ENCODE measurements around the gene CCDC138. TPM values are rescaled to one million over a fixed set of nuclear protein-coding genes. Genes with fewer than 3 reads are reported as not detected.

Gene CCDC138
- total and polyA plus RNA-seq, 8 donors: 3.8 to 22.6 (median 18.8) TPM

GRCh38 chr2:108911401-108911800 lies 124.8 kb downstream of the CCDC138 start:
- H3K27ac ChIP-seq: no peak overlapping the region

GRCh38 chr2:108911807-108912628 lies 125.4 kb downstream of the CCDC138 start:
- no peak overlapping the region for H3K4me3 ChIP-seq
- intact Hi-C loops (cut with DNase I): no loop called here
- no peak for TF ChIP-seq CTCF (IDR thresholded peaks at IDR 0.05)
- no peak for ATAC-seq
- no peaks in the 10 kb centered on the region for H3K4me1 ChIP-seq
- no peak for DNase-seq
- no peak overlapping the region for H3K27ac ChIP-seq
- no peaks in the 10 kb centered on the region for H3K27me3 ChIP-seq
- no peaks in the 10 kb centered on the region for H3K9me3 ChIP-seq
- H3K36me3 ChIP-seq: no peaks in the 10 kb centered on the region

More at GRCh38 chr2:108911401-108911800, 124.8 kb downstream of the CCDC138 start:
- no peak for DNase-seq
- H3K27me3 ChIP-seq: no peaks in the 10 kb centered on the region
- H3K9me3 ChIP-seq: no peaks in the 10 kb centered on the region
- ATAC-seq: no peak
- intact Hi-C loops (cut with DNase I): no loop called here
- no peaks in the 10 kb centered on the region for H3K4me1 ChIP-seq
- no peak for TF ChIP-seq CTCF (IDR thresholded peaks at IDR 0.05)
- no peak overlapping the region for H3K4me3 ChIP-seq
- H3K36me3 ChIP-seq: no peaks in the 10 kb centered on the region

GRCh38 chr2:108912629-108912902 lies 126.0 kb downstream of the CCDC138 start:
- Histone ChIP-seq H3K9me3 (no peaks in the 10 kb centered on the region), H3K27me3 (no peaks in the 10 kb centered on the region), H3K36me3 (no peaks in the 10 kb centered on the region), H3K4me1 (no peaks in the 10 kb centered on the region), H3K27ac (no peak overlapping the region), H3K4me3 (no peak overlapping the region)
- intact Hi-C loops (cut with DNase I): no loop called here
- DNase-seq (no peak), ATAC-seq (no peak)
- no peak for TF ChIP-seq CTCF (IDR thresholded peaks at IDR 0.05)

GRCh38 chr2:108916122-108916795 lies 129.7 kb downstream of the CCDC138 start:
- no peak for DNase-seq
- Histone ChIP-seq H3K4me3 (no peak overlapping the region), H3K9me3 (no peaks in the 10 kb centered on the region), H3K27me3 (no peaks in the 10 kb centered on the region), H3K36me3 (no peaks in the 10 kb centered on the region), H3K4me1 (no peaks in the 10 kb centered on the region), H3K27ac (no peak overlapping the region)
- no peak for ATAC-seq
- TF ChIP-seq CTCF (IDR thresholded peaks at IDR 0.05): no peak
- intact Hi-C loops (cut with DNase I): no loop called here

- no peak for TF ChIP-seq CTCF (IDR thresholded peaks at IDR 0.05)
- no peaks in the 10 kb centered on the region for H3K36me3 ChIP-seq
- no peaks in the 10 kb centered on the region for H3K27me3 ChIP-seq
- DNase-seq: peak in 1 of 4 donors; percentile 44
- H3K27ac ChIP-seq: no peak overlapping the region
- no peak overlapping the region for H3K4me3 ChIP-seq
- H3K4me1 ChIP-seq: no peaks in the 10 kb centered on the region
- intact Hi-C loops (cut with DNase I): no loop called here
- ATAC-seq: peak; percentile 37
- H3K9me3 ChIP-seq: no peaks in the 10 kb centered on the region
These were observed 130.3 kb downstream of the CCDC138 start for GRCh38 chr2:108916796-108917421.
